HepG2 (cell line): ENCODE measurements around the gene FAM20A. TPM values are rescaled to one million over a fixed set of nuclear protein-coding genes. Genes with fewer than 3 reads are reported as not detected.
A peak's percentile ranks its signal among the peaks of the same experiment; 100 is the strongest.

Source experiments
- ATM ChIP-seq: fragments of 450-650 bp; IDR thresholded peaks from 2 replicates; pipeline ENCODE4 v1.7.1; 2017; ENCODE audit warnings: mild to moderate bottlenecking, borderline replicate concordance
- CEBPG ChIP-seq: IDR thresholded peaks from 2 replicates; pipeline ENCODE4 v1.6.1; 2016
- DNMT3B ChIP-seq: conservative IDR thresholded peaks from 2 replicates; pipeline ENCODE4 v1.6.1; 2016; ENCODE audit warnings: missing biosample characterization, control low read depth
- HMGXB4 ChIP-seq, 2 experiments: sonication (generic) in 1 of 2; formaldehyde crosslinking in 1 of 2; IDR thresholded peaks; 2 replicates each; pipeline versions ENCODE4 v1.4.0 to v1.6.1; 2018 to 2020; ENCODE audit warnings: missing genetic modification reagents in 2 of 2, borderline replicate concordance in 1 of 2, low read depth in 1 of 2, mild to moderate bottlenecking in 1 of 2, missing biosample characterization in 1 of 2
- JARID2 ChIP-seq: sonication (generic); formaldehyde crosslinking; IDR thresholded peaks from 2 replicates; pipeline ENCODE4 v1.8.1; 2023; ENCODE audit warnings: missing genetic modification reagents, inconsistent platforms; ENCODE audit not compliant: insufficient replicate concordance
- NCOA2 ChIP-seq: sonication (generic); formaldehyde crosslinking; IDR thresholded peaks from 2 replicates; pipeline ENCODE4 v1.8.0; 2022; ENCODE audit warnings: inconsistent platforms
- PPARG ChIP-seq: conservative IDR thresholded peaks from 2 replicates; pipeline ENCODE4 v1.6.1; 2016; ENCODE audit warnings: missing biosample characterization, missing genetic modification reagents
- RBAK ChIP-seq: sonication (generic); formaldehyde crosslinking; IDR thresholded peaks from 2 replicates; pipeline ENCODE4 v1.5.1; 2020; ENCODE audit warnings: mild to moderate bottlenecking, missing genetic modification reagents
- THYN1 ChIP-seq: sonication (generic); formaldehyde crosslinking; IDR thresholded peaks from 2 replicates; pipeline ENCODE4 v1.8.1; 2023; ENCODE audit warnings: low read depth, mild to moderate bottlenecking, moderate library complexity, missing genetic modification reagents, borderline replicate concordance
- TP53 ChIP-seq: sonication (generic); formaldehyde crosslinking; conservative IDR thresholded peaks from 2 replicates; pipeline ENCODE4 v1.4.0; 2020; ENCODE audit warnings: missing genetic modification reagents
- XRCC5 ChIP-seq: fragments of 200-400 bp; formaldehyde crosslinking; optimal IDR thresholded peaks from 2 replicates; pipeline ENCODE3; 2017; ENCODE audit warnings: mild to moderate bottlenecking, low read length
- ZFP41 ChIP-seq: sonication (generic); formaldehyde crosslinking; IDR thresholded peaks from 2 replicates; pipeline ENCODE4 v1.4.0; 2020; ENCODE audit warnings: mild to moderate bottlenecking, missing genetic modification reagents, borderline replicate concordance
- ZNF318 ChIP-seq: sonication (generic); formaldehyde crosslinking; IDR thresholded peaks from 2 replicates; pipeline ENCODE4 v1.4.0; 2020; ENCODE audit warnings: mild to moderate bottlenecking, missing genetic modification reagents
- ZNF414 ChIP-seq: sonication (generic); formaldehyde crosslinking; IDR thresholded peaks from 2 replicates; pipeline ENCODE4 v1.5.0; 2020; ENCODE audit warnings: missing genetic modification reagents
- ZNF503 ChIP-seq: sonication (generic); formaldehyde crosslinking; IDR thresholded peaks from 2 replicates; pipeline ENCODE4 v1.4.0; 2020; ENCODE audit warnings: missing genetic modification reagents
- polyA plus RNA-seq, 8 experiments: library from polyadenylated mRNA; depleted of rRNA in 3 of 8; stranded (reverse) in 7 of 8; unstranded in 1 of 8; fragments of >200 nt; fragmentation: Illumina TruSeq in 4 of 8; extraction: Trizol in 4 of 8; gene quantifications; 2 replicates each; pipeline versions ENCODE4 v1.2.1 to v1.2.3, GENCODE V29; 2011 to 2016; ENCODE audit warnings: low read depth in 4 of 8, missing spikeins in 1 of 8, mixed read lengths in 1 of 8; ENCODE audit not compliant: insufficient read depth in 1 of 8
- total RNA-seq, 5 experiments: library from RNA; depleted of rRNA; stranded (reverse); fragments of >200 nt; fragmentation: Illumina TruSeq; extraction: Trizol; gene quantifications; 2 replicates each; pipeline ENCODE4 v1.2.3, GENCODE V29; 2016; ENCODE audit warnings: low read depth in 1 of 5

FAM20A gene
- total and polyA plus RNA-seq, 2 of the 13 experiments (the other 11 are each of a cell fraction or from before 2014, with no cell fraction given) = 9.3 to 20.7 TPM

- TF ChIP-seq ZNF318 (CRISPR knock-in tag) = no peak
- TF ChIP-seq XRCC5 = no peak
- TF ChIP-seq NCOA2 (CRISPR knock-in tag) = 0 out of 2 replicates have a peak, but pooled peaks have one; percentile 23
- no peak for TF ChIP-seq DNMT3B (CRISPR knock-in tag)
- peak; percentile 23; the same call in 1 of the 2 replicates for TF ChIP-seq ZNF414 (CRISPR knock-in tag)
- no peak for TF ChIP-seq JARID2 (CRISPR knock-in tag)
- TF ChIP-seq CEBPG (CRISPR knock-in tag) = peak; percentile 35
- no peak for TF ChIP-seq THYN1 (CRISPR knock-in tag)
- TF ChIP-seq PPARG (CRISPR knock-in tag) = 0 out of 2 replicates have a peak, but pooled peaks have one; percentile 19
- TF ChIP-seq TP53 (CRISPR knock-in tag) = 0 out of 2 replicates have a peak, but pooled peaks have one; percentile 67
- TF ChIP-seq ZFP41 (CRISPR knock-in tag) = no peak
- TF ChIP-seq HMGXB4 (CRISPR knock-in tag; IDR thresholded peaks at IDR 0.05; ENCODE audit: borderline replicate concordance in 1 of 2, low read depth in 1 of 2) = peak; percentile 29 to 43; a peak in 2 of 4 replicates
- TF ChIP-seq ZNF503 (CRISPR knock-in tag) = no peak
- TF ChIP-seq ATM = no peak
- TF ChIP-seq RBAK (CRISPR knock-in tag) = 0 out of 2 replicates have a peak, but pooled peaks have one; percentile 41
These were observed 91.8 kb downstream of the FAM20A start (continued) for GRCh38 chr17:68509141-68510057.
